Measurements from ENCODE around the gene REL.

Gene REL

DNA sequence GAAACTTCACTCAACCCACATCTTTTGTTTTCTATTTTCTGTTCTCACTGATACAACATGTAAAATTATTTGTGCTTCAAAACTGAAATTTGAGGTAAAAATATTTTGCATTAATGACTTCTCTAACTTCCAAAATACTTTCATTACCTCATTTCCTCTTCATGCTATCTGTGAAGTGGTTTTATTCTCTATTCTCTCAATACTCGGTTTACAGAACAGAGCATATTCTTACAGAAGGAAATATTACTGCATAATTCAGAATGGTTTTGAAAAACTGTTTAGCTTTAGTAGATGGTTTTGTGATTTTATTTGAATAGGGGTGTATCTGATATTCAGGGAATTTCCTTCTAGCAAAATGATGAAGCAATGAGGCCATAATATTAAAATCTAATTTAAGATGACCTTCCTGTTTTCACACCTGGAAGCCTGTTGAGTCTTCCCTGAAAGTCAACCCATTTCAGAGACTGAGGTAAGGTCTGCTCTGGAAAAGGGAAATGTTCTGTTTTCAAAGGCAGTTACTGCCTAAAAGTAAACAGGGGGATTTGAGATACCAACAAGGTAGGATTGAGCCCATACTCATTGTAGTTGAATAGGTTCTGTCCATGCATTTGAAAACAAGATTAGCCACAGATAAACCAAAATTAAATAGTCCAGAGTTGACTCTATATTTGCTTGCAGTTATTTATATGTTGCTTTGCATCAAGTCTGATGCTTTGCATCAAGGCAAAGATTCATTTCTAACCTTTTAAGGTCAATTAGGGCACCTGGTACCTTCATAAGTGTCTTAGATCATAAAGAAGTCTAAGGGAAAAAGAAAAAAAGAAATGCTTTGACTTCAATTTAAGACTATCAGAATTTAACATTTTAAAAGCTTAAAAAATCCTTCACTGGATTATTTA is 85.4 kb downstream of the REL start:
- DNase-seq = no peak

DNA sequence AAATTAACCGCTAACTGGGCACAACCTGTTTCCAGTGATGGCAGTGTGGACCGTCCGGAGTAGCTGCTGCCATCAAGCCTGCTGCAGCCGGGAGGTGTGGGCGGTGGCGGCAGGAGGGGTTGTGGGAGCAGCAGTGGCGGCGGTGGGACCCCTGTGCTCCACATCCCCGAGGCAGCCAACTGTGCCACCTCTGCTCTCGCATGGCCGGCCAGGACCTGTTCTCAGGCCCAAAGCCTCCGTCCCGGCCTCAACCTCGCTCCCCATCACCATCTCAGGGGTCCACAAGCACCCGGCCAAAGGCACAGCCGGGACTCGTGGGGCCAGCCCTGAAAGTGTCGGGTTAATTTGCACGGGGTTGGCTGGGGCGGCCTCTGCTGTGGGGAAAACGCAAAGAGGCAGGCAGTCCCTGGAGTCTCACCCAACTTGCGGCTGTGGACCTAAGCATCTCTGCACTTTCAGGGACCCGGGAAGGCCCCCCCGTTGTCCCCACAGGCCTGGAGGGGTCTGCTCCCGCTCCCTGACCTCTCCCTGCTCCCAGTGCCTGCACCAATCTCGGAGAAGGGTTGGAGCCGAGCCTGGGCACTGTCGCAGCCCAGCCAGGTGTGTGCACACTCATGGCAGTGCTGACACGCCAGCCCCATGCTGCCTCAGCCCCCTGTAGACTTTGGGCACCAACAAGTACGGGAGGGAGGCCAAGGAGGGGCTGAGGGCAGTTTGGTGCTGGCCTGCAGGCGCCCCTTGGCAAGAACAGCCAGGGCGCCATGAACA is 91.7 kb downstream of the REL start:
- no peak for DNase-seq

DNA sequence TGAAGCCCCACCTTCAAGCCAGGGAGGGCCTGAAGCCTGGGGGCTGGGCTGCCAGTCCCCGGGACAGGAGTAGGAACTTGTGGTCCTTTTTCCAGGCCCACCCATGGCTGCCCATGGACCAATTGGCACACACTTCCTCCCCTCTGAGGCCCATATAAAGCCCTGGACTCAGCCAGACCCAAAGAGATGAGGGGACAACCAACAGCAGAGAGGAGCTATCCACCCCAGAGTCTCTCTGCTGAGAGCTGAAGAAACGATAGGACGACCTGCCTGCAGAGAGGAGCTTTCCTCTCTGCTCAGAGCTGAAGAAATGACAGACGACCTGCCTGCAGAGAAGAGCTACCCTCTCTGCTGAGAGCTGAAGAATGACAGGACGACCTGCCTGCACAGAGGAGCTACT is 92.3 kb downstream of the REL start:
- no peak for DNase-seq

DNA sequence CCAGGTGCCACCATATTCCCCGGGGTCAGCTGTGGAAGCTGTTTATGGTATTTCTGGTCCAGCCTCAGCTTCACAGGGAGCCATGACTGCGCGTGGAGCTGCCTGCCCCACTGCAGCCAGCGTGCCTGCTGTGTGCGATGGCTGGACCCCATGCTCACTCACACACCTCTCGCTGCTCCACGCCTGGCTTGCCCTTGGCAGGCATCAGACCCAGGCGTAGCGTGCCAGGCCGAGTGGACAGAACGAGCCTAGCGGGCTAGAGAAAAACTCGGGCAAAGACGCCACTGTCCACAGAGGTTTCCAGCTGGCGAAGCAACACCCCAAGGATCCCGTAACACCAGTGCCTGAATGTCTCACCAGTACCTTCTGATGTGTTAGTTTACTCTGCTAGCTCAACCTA is 93.3 kb downstream of the REL start:
- DNase-seq = no peak
